Right atrium auricular region (tissue), 2 donors: ENCODE measurements around the gene E4F1. TPM values are rescaled to one million over a fixed set of nuclear protein-coding genes. Genes with fewer than 3 reads are reported as not detected.

Experiments used
- DNase-seq: peaks from one replicate; pipeline ENCODE4 v3.0.0-alpha.2; 2019; ENCODE audit warnings: low spot score
- H3K27ac ChIP-seq, 2 donors: fragments of 200-600 bp; sonication (generic); 1 replicate in 1 of 2; 2 replicates in 1 of 2; pipeline ENCODE4 v1.5.1; 2016 to 2019
- H3K27me3 ChIP-seq, 2 donors: fragments of 200-600 bp; sonication (generic); one replicate each; pipeline versions ENCODE4 v1.5.1 to v1.6.0; 2017 to 2019
- H3K36me3 ChIP-seq: fragments of 200-600 bp; sonication (generic); one replicate; pipeline ENCODE4 v1.5.1; 2016
- H3K4me1 ChIP-seq, 2 donors: fragments of 200-600 bp; sonication (generic); one replicate each; pipeline versions ENCODE4 v1.5.1 to v1.6.0; 2017 to 2019
- H3K4me3 ChIP-seq, 2 donors: fragments of 200-600 bp; sonication (generic); 1 replicate in 1 of 2; 2 replicates in 1 of 2; pipeline ENCODE4 v1.5.1; 2017 to 2019; ENCODE audit warnings: mild to moderate bottlenecking in 1 of 2, moderate library complexity in 1 of 2
- H3K9me3 ChIP-seq, 2 donors: fragments of 200-600 bp; sonication (generic); one replicate each; pipeline ENCODE4 v1.5.1; 2019
- total RNA-seq, 2 donors: library from RNA; depleted of rRNA; stranded (reverse); fragments of >200 nt; gene quantifications; one replicate each; pipeline ENCODE4 v1.1.0, GENCODE V29; 2016
- TF ChIP-seq, protein P1 (sequence below), 2 donors: fragments of 200-600 bp; sonication (generic); IDR thresholded peaks; one replicate each; pipeline ENCODE4 v1.5.1; 2019; ENCODE audit warnings: antibody characterized with exemption in 2 of 2

E4F1 gene
- total RNA-seq, 2 donors from 2014 or later: 10.0 to 16.7 TPM

DNA sequence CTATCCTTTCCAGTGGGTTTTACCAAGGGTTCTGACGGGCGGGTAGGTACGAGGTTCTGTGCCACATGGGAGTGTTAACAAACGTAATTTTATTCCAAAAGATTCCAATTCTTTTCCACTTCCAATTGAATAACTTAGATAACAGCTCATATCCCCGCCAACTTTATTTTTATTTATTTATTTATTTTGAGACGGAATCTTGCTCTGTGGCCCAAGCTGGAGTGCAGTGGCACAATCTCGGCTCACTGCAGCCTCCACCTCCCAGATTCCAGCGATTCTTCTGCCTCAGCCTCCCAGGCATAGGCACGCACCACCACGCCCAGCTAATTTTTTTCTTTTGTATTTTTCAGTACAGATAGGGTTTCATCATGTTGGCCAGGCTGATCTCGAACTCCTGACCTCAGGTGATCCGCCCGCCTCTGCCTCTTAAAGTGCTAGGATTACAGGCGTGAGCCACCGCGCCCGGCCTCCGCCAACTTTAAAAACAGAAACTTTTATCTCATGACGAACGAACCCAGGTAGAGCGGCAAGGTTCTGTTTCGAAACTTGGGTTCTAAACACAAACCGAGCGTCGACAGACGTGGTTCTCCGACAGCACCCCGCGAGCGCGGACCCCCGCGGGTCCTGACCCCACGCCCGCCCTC is 27.4 kb downstream of the E4F1 start:
- peaks cover 40% of the 10 kb centered on the region for H3K36me3 ChIP-seq
- peaks cover 0 to 18% of the 10 kb centered on the region in 2 donors for H3K4me1 ChIP-seq
- TF ChIP-seq, protein P1, sequence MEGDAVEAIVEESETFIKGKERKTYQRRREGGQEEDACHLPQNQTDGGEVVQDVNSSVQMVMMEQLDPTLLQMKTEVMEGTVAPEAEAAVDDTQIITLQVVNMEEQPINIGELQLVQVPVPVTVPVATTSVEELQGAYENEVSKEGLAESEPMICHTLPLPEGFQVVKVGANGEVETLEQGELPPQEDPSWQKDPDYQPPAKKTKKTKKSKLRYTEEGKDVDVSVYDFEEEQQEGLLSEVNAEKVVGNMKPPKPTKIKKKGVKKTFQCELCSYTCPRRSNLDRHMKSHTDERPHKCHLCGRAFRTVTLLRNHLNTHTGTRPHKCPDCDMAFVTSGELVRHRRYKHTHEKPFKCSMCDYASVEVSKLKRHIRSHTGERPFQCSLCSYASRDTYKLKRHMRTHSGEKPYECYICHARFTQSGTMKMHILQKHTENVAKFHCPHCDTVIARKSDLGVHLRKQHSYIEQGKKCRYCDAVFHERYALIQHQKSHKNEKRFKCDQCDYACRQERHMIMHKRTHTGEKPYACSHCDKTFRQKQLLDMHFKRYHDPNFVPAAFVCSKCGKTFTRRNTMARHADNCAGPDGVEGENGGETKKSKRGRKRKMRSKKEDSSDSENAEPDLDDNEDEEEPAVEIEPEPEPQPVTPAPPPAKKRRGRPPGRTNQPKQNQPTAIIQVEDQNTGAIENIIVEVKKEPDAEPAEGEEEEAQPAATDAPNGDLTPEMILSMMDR (IDR thresholded peaks at IDR 0.05): no peak
- no peaks in the 10 kb centered on the region for H3K9me3 ChIP-seq
- peak overlapping the region; percentile 86 to 91 for H3K27ac ChIP-seq
- peak overlapping the region; percentile 74 to 76 for H3K4me3 ChIP-seq
- DNase-seq: no peak
- no peaks in the 10 kb centered on the region for H3K27me3 ChIP-seq

DNA sequence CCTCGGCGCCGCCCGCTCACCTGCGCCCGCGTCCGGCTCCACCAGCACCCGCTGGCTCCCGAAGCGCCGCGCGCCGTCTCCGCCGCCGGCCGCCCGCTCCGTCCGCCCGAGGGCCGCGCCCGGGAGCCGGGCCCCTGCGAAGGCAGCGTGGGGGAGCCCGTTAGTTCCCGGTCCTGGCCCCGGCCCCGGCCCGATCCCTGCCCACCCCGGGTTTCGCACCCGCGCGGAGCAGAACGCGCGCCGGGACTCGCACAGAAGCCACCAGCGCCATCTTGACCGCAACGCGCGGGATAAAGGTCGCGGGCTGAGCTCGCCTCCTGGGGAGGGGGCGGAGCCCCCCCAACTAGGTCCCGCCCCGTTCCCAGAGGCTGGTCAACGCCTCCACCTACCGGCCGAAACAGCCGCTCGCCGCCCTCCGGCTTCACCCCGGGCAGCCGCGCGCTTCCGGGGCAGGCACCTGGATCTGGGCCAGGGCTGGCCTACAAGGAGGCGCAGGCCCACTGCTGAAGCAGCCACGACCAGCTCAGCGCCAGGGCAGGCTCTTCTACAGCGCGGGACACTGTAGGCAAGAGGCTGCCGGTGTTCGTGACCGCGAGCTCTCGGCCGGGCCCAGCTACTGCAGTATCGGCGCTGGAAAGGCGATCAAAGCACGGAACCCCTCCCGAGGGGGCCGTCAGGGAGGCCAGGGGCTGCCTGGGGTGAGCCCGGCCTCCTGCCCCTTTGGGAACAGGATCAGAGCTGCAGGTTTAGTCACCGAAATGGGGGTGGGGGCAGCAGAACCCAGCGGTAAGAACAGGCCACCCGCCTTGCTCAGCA is 28.1 kb downstream of the E4F1 start, which contains the start of gene ECI1:
Gene ECI1, minus strand, starts transcription at position 292 of the 816 bp plus-strand sequence. Its CDS starts 21 bp downstream, at position 271.
- Histone ChIP-seq H3K27me3 (no peaks in the 10 kb centered on the region), H3K27ac (peak within 1 kb of the TSS; percentile 86 to 91), H3K4me3 (peak within 1 kb of the TSS; percentile 74 to 76), H3K36me3 (peaks cover 40% of the 10 kb centered on the region), H3K4me1 (peaks cover 0 to 18% of the 10 kb centered on the region in 2 donors), H3K9me3 (no peaks in the 10 kb centered on the region)
- peak; percentile 94 for DNase-seq
- TF ChIP-seq, protein P1 (IDR thresholded peaks at IDR 0.05): peak; percentile 66 to 87

DNA sequence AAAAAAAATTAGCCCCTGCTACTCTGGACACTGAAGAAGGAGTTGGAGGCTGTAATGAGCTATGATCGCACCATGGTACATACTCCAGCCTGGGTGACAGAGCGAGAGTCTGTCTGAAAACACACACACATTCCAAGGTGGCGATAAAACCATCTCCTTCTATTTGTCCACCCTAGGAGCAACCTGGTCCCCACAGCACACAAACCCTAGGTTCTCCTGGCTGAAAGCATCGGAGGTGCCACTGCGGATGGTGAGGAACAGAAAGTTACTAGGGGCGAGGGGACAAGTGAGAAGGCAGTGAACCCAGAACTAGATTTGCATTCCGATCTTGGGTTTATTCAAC is 29.4 kb downstream of the E4F1 start:
- TF ChIP-seq, protein P1 (IDR thresholded peaks at IDR 0.05): no peak
- no peak for DNase-seq
- Histone ChIP-seq H3K4me3 (no peak overlapping the region), H3K27ac (no peak overlapping the region), H3K4me1 (peaks cover 0 to 18% of the 10 kb centered on the region in 2 donors), H3K27me3 (no peaks in the 10 kb centered on the region), H3K9me3 (no peaks in the 10 kb centered on the region), H3K36me3 (peaks cover 50% of the 10 kb centered on the region)

DNA sequence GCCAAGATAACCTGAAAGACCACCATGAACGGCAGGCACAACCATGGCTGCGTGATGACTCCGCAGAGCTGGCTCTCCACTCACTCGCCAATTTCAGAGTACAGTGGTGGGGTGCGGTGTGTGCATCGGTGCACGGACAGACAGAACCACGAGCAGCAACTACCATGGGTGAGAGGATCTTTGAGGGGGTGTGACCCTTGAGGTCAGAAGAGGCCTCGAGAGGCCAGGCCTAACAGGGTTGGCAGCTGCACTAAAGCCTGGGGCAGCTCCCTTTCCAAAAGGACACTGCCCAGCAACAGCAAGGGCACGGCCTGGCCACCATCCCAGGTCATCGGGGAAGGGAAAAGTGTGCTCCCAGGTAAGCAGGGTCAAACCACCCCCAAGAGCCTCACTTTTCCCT is 29.9 kb downstream of the E4F1 start:
- no peaks in the 10 kb centered on the region for H3K27me3 ChIP-seq
- peaks cover 55% of the 10 kb centered on the region for H3K36me3 ChIP-seq
- no peak for DNase-seq
- peaks cover 0 to 18% of the 10 kb centered on the region in 2 donors for H3K4me1 ChIP-seq
- TF ChIP-seq, protein P1 (IDR thresholded peaks at IDR 0.05): no peak
- no peaks in the 10 kb centered on the region for H3K9me3 ChIP-seq
- H3K4me3 ChIP-seq: no peak overlapping the region
- no peak overlapping the region for H3K27ac ChIP-seq

DNA sequence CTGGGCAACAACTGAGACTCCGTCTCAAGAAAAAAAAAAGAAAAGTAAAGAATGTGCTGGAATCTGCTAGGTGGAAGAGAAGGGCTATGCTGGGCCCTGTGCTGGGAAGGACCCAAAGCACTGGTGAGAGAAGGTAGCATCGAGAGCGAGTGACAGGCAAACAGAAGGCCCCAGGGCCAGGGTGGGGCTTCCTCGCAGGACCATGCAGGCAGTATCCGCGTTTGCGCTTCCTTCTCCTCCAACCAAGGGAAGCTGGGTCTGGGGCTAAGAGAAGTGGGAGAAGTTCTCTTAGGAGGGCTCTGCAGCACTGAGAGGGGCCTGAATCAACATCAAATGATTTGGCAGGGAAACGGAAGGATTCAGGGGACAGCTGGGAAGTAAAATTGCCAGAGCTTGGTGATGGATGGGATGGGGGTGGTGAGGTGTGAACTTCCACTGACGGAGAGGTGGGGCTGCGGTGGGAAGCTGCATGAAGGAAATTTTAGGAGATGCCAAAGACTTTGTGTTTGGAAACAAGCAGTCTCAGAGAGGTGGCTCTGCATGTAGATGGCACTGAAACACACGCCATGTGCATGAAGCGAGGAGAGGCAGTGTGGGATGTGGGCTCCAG is 33.2 kb downstream of the E4F1 start:
- TF ChIP-seq, protein P1 (IDR thresholded peaks at IDR 0.05): no peak
- Histone ChIP-seq H3K27ac (no peak overlapping the region), H3K4me3 (no peak overlapping the region), H3K36me3 (peaks cover 84% of the 10 kb centered on the region), H3K9me3 (no peaks in the 10 kb centered on the region), H3K4me1 (peaks cover 0 to 7% of the 10 kb centered on the region in 2 donors), H3K27me3 (no peaks in the 10 kb centered on the region)
- no peak for DNase-seq
